ENCODE results near the gene MED1. TPM values are rescaled to one million over a fixed set of nuclear protein-coding genes. Genes with fewer than 3 reads are reported as not detected.
A peak's percentile ranks its signal among the peaks of the same experiment; 100 is the strongest.

Gene MED1
- total and polyA plus RNA-seq, 12 donors: 5.8 to 27.3 (median 25.5) TPM

DNA sequence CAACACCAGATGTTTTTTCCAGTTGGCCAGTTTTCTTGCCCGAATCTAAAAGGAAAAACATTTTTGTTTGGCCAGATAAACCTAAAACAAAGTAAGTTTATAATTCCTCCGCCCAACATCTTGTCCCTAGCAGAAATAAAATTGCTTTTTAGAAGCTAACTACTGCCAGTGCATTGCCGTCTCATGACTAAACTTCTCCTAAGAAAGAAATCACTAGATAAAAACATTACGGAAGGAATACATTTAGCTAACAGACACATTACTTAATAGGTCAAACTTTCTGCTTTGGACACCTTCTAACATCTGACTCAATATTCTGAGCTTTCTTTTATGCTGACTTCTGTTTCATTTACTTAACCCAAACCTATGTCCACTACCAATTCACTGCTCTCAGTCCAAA lies 85.8 kb downstream of the MED1 start:
- WGBS, 2 donors: 49 to 50% methylated on average over 4 of the region's 4 CpGs
- Histone ChIP-seq H3K27ac (peak overlapping the region in 7 of 10 donors; percentile 29 to 65 (median 63)), H3K36me3 (peaks cover 0 to 6% (median 0%) of the 10 kb centered on the region in 9 donors), H3K9me3 (no peaks in the 10 kb centered on the region), H3K4me3 (peak overlapping the region in 3 of 10 donors; percentile 4 to 20 (median 18)), H3K27me3 (no peaks in the 10 kb centered on the region), H3K4me1 (peaks cover 4 to 52% (median 35%) of the 10 kb centered on the region in 9 donors)
- intact Hi-C loops (cut with DNase I): no loop called here
- TF ChIP-seq, protein P1, sequence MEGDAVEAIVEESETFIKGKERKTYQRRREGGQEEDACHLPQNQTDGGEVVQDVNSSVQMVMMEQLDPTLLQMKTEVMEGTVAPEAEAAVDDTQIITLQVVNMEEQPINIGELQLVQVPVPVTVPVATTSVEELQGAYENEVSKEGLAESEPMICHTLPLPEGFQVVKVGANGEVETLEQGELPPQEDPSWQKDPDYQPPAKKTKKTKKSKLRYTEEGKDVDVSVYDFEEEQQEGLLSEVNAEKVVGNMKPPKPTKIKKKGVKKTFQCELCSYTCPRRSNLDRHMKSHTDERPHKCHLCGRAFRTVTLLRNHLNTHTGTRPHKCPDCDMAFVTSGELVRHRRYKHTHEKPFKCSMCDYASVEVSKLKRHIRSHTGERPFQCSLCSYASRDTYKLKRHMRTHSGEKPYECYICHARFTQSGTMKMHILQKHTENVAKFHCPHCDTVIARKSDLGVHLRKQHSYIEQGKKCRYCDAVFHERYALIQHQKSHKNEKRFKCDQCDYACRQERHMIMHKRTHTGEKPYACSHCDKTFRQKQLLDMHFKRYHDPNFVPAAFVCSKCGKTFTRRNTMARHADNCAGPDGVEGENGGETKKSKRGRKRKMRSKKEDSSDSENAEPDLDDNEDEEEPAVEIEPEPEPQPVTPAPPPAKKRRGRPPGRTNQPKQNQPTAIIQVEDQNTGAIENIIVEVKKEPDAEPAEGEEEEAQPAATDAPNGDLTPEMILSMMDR (IDR thresholded peaks at IDR 0.05): no peak
- ATAC-seq (peak in 6 of 8 donors; percentile 43 to 86 (median 72)), DNase-seq (no peak)

DNA sequence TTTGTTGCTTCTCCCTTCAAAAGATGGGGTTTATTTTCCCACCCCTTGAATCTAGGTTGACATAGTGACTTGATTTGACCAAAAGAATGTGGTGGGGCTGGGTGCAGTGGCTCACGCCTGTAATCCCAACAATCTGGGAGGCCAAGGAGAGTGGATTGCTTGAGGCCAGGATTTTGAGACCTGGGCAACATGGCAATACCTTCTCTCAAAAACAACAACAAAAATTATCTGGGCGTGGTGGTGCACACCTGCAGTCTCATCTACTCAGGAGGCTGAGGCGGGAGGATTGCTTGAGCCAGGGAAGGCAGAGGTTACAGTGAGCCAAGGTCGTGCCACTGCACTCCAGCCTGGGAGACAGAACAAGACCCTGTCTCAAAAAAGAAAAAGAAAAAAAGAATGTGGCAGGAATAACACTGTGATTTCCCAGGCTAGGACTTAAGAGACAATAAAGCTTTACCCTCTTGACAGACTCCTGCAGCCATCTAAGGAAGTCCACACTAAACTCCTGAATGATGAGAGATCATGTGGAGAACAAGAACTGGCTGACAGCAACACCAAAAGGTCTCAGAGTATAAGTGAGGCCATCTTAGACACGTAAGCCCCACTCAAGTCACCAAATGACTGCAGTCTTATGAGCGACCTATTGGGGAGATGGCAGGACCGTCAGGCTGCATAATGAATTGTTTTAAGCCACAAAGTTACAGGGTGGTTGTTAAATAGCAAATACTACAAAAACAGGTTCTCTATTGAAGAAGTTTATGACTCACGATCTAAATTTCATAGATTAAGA lies 86.6 kb downstream of the MED1 start:
- DNase-seq: no peak
- no peaks in the 10 kb centered on the region for H3K27me3 ChIP-seq
- peaks cover 4 to 61% (median 38%) of the 10 kb centered on the region in 9 donors for H3K4me1 ChIP-seq
- peak in 4 of 8 donors; percentile 25 to 42 (median 32) for ATAC-seq
- peak overlapping the region in 7 of 10 donors; percentile 29 to 65 (median 63) for H3K27ac ChIP-seq
- intact Hi-C loops (cut with DNase I): no loop called here
- 84% methylated on average over 8 of the region's 8 CpGs for WGBS, 2 donors
- H3K9me3 ChIP-seq: no peaks in the 10 kb centered on the region
- H3K36me3 ChIP-seq: no peaks in the 10 kb centered on the region
- H3K4me3 ChIP-seq: peak overlapping the region in 1 of 10 donors; percentile 23
- TF ChIP-seq, protein P1 (IDR thresholded peaks at IDR 0.05): no peak

DNA sequence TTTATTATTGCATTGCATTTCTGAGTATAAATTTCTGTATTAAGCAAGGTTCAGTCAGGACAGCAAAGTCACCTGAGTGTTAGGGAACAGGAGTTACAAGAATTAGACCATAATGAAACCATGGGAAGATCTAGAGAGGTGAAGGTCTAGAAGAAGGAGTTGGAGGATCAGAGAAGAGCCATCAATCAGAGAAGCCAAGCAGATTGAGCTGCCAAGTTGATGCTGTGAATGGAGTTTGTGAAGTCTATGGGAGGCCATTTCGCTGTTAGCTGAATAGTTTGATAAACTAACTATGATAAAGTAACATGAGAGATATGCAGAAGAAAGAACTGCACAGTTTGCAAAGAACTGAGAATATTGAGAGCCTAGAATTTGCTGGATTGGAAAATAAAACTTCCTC lies 90.0 kb downstream of the MED1 start:
- Histone ChIP-seq H3K4me3 (no peak overlapping the region), H3K9me3 (no peaks in the 10 kb centered on the region), H3K4me1 (peaks cover 5 to 62% (median 38%) of the 10 kb centered on the region in 9 donors), H3K27me3 (no peaks in the 10 kb centered on the region), H3K36me3 (peaks cover 0 to 11% (median 0%) of the 10 kb centered on the region in 9 donors), H3K27ac (peak overlapping the region in 4 of 10 donors; percentile 9 to 53 (median 42))
- TF ChIP-seq, protein P1 (IDR thresholded peaks at IDR 0.05): no peak
- intact Hi-C loops (cut with DNase I): no loop called here
- no peak for ATAC-seq
- DNase-seq: no peak
- WGBS, 2 donors: 69 to 72% methylated on average over 1 of the region's 1 CpG

DNA sequence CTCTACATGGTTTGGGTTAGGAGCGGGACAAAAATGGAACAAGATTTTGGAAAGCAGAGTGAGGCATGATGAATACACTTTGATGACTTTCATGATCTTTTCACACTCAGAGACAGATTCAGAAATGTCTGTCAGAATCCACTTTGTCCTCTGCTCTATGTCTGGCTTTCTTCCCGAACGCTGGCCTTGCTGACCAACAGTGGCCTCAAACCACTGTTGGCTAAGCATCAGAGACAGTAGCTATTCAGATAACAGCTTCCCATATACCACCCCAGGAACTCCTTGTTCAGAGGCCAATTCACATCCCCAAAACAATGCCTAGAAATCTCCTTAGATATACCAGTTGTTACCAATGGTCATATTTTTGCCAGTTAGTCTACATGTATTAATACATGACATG lies 90.5 kb downstream of the MED1 start:
- no peak overlapping the region for H3K4me3 ChIP-seq
- H3K9me3 ChIP-seq: no peaks in the 10 kb centered on the region
- intact Hi-C loops (cut with DNase I): no loop called here
- DNase-seq (peak in 1 of 2 donors; percentile 32), ATAC-seq (peak in 6 of 8 donors; percentile 43 to 76 (median 70))
- TF ChIP-seq, protein P1 (IDR thresholded peaks at IDR 0.05): no peak
- peak overlapping the region in 6 of 10 donors; percentile 1 to 53 (median 26) for H3K27ac ChIP-seq
- peaks cover 0 to 11% (median 0%) of the 10 kb centered on the region in 9 donors for H3K36me3 ChIP-seq
- H3K27me3 ChIP-seq: no peaks in the 10 kb centered on the region
- H3K4me1 ChIP-seq: peaks cover 4 to 57% (median 33%) of the 10 kb centered on the region in 9 donors
- 39 to 44% methylated on average over 3 of the region's 3 CpGs for WGBS, 2 donors
